Gastrocnemius medialis (tissue), 4 donors: Measurements from ENCODE around the gene RNF41. TPM values are rescaled to one million over a fixed set of nuclear protein-coding genes. Genes with fewer than 3 reads are reported as not detected.

Experiments used
- ATAC-seq, 2 donors: fragments of 150-250 bp; one replicate each; pipeline ENCODE4 v1.9.1; 2016
- DNase-seq, 2 donors: peaks; one replicate each; pipeline ENCODE4 v3.0.0-alpha.2; 2019
- H3K27ac ChIP-seq, 4 donors: fragments of 200-600 bp; sonication (generic); 1 replicate in 1 of 4; 2 replicates in 3 of 4; pipeline ENCODE4 v1.5.1; 2016 to 2018; ENCODE audit warnings: mild to moderate bottlenecking in 2 of 4, moderate library complexity in 1 of 4
- H3K27me3 ChIP-seq, 3 donors: fragments of 200-600 bp; sonication (generic) in 2 of 3; 1 replicate in 1 of 3; 2 replicates in 2 of 3; pipeline versions ENCODE4 v1.5.1 to v1.6.0; 2016 to 2019; ENCODE audit warnings: mild to moderate bottlenecking in 1 of 3, moderate library complexity in 1 of 3
- H3K36me3 ChIP-seq, 2 donors: fragments of 200-600 bp; sonication (generic) in 1 of 2; one replicate each; pipeline ENCODE4 v1.5.1; 2017 to 2018
- H3K4me1 ChIP-seq, 2 donors: fragments of 200-600 bp; sonication (generic) in 1 of 2; one replicate each; pipeline ENCODE4 v1.5.1; 2016 to 2017; ENCODE audit warnings: mild to moderate bottlenecking in 2 of 2
- H3K4me3 ChIP-seq, 4 donors: fragments of 200-600 bp; sonication (generic) in 3 of 4; 1 replicate in 1 of 4; 2 replicates in 3 of 4; pipeline ENCODE4 v1.5.1; 2016 to 2019; ENCODE audit warnings: mild to moderate bottlenecking in 2 of 4
- H3K9me3 ChIP-seq, 3 donors: fragments of 200-600 bp; sonication (generic) in 2 of 3; 1 replicate in 1 of 3; 2 replicates in 2 of 3; pipeline ENCODE4 v1.5.1; 2016 to 2019
- CTCF ChIP-seq, 5 experiments: fragments of 450-650 bp in 3 of 5; fragments of 200-600 bp in 2 of 5; sonication (generic) in 2 of 5; IDR thresholded peaks in 4 of 5; conservative IDR thresholded peaks in 1 of 5; 1 replicate in 4 of 5; 2 replicates in 1 of 5; pipeline ENCODE4 v1.5.1; 2016 to 2019; ENCODE audit warnings: antibody characterized with exemption in 5 of 5, mild to moderate bottlenecking in 3 of 5, moderate library complexity in 3 of 5
- POLR2A ChIP-seq, 2 donors: fragments of 450-650 bp; IDR thresholded peaks; one replicate each; pipeline ENCODE4 v1.6.1; 2017; ENCODE audit warnings: antibody characterized with exemption in 2 of 2, mild to moderate bottlenecking in 2 of 2, moderate library complexity in 2 of 2
- in situ Hi-C, 4 donors: fragments of 200-750 bp; cut with MboI; loops; one replicate each; pipeline versions ENCODE4 v1.15.0 to v1.8.0; 2017; ENCODE audit warnings: low sequenced_read_pairs in 4 of 4
- intact Hi-C: fragments of 100-400 bp; cut with DNase I; formaldehyde crosslinking; loops from one replicate; pipeline ENCODE4 v1.15.1; 2023; ENCODE audit warnings: low total_unique reads
- total RNA-seq, 4 donors: library from RNA; depleted of rRNA; stranded (reverse); fragments of >200 nt; gene quantifications; one replicate each; pipeline versions ENCODE4 v1.1.0 to v1.2.3, GENCODE V29; 2016

RNF41 gene
- total RNA-seq, 4 donors from 2014 or later, result 46.5 to 58.9 (median 54.8) TPM

DNA sequence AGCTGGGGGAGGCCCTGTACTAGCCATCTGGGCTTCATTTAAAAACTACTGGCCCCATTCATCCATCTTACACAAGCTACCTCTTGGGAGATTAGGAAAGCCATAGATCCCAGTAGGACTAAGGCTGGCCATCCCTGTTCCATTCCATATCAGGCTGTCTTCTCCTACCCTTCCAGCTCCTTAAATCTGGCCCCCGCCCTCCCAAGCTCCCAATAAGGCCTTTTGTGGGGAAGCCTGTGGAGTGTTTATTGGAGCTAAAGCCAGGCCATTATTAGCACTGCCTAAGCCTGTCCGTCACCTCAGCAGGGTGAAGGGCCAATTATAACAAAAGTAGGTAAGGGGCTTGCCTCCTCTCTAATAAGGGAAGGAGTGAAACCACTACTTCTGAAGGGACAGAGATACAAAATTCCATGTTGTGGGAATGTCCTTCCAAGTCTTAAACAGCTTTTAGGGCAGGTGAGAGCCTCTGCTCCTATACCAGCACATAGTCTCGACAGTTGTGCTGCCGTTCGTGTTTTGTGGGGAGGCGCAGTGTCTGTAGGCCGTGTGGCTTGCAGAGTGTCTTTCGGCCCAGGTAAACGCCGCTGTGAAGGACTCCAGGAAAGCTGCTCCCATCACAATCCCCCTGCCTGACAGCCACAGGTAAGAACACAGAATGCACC is 59.9 kb downstream of the RNF41 start:
- Histone ChIP-seq H3K27me3 (no peaks in the 10 kb centered on the region), H3K4me1 (peaks cover 28 to 42% of the 10 kb centered on the region in 2 donors), H3K9me3 (no peaks in the 10 kb centered on the region), H3K27ac (peak overlapping the region; percentile 87 to 97 (median 96)), H3K4me3 (no peak overlapping the region), H3K36me3 (peaks cover 0 to 75% of the 10 kb centered on the region in 2 donors)
- no peak for TF ChIP-seq CTCF (IDR thresholded peaks at IDR 0.05 in 4 of 5, conservative IDR thresholded peaks at IDR 0.05 in 1 of 5)
- intact Hi-C loops (no loop called here), in situ Hi-C loops (no loop called here)
- no peak for ATAC-seq
- no peak for DNase-seq

GRCh38 chr12:56160894-56161689 is 60.6 kb downstream of the RNF41 start:
- Histone ChIP-seq H3K9me3 (no peaks in the 10 kb centered on the region), H3K36me3 (peaks cover 0 to 68% of the 10 kb centered on the region in 2 donors), H3K27me3 (no peaks in the 10 kb centered on the region), H3K4me1 (peaks cover 28 to 44% of the 10 kb centered on the region in 2 donors), H3K4me3 (peak overlapping the region; percentile 68 to 93 (median 80)), H3K27ac (peak overlapping the region; percentile 87 to 97 (median 96))
- intact Hi-C loops, result no loop called here
- DNase-seq, result no peak
- ATAC-seq, result no peak
- in situ Hi-C loops, result no loop called here
- no peak for TF ChIP-seq POLR2A (IDR thresholded peaks at IDR 0.05)

DNA sequence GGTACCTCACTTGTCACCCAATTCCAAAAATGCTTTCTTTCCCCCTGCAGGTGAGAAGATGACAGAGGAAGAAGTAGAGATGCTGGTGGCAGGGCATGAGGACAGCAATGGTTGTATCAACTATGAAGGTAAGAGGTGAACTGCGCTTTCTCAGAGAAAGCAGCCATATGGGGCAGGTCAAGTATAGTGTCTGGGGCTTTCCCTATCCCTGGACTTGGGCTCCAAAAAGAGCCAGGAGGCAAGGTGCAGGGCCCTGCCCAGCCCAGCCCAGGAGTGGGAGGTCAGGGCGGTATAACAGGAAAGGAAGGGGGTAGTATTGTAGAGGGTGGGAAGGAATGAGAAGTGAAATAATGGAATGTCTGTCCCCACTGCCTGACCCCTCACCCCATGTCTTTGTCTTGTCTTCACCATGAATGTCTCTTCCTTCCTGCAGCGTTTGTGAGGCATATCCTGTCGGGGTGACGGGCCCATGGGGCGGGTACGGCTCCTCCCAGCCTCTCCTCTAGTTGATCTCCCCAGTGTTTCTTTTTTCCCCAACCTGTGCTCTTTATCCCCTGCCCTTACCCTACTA is 61.4 kb downstream of the RNF41 start:
- H3K4me1 ChIP-seq, result peaks cover 28 to 44% of the 10 kb centered on the region in 2 donors
- DNase-seq (no peak), ATAC-seq (no peak)
- H3K4me3 ChIP-seq, result peak overlapping the region; percentile 68 to 93 (median 80)
- no peak for TF ChIP-seq POLR2A (IDR thresholded peaks at IDR 0.05)
- TF ChIP-seq CTCF (IDR thresholded peaks at IDR 0.05 in 4 of 5, conservative IDR thresholded peaks at IDR 0.05 in 1 of 5), result no peak
- intact Hi-C loops, result no loop called here
- no peaks in the 10 kb centered on the region for H3K27me3 ChIP-seq
- peaks cover 0 to 60% of the 10 kb centered on the region in 2 donors for H3K36me3 ChIP-seq
- peak overlapping the region; percentile 87 to 97 (median 96) for H3K27ac ChIP-seq
- H3K9me3 ChIP-seq, result no peaks in the 10 kb centered on the region
- in situ Hi-C loops, result no loop called here

- Histone ChIP-seq H3K4me1 (peaks cover 28 to 44% of the 10 kb centered on the region in 2 donors), H3K27ac (peak overlapping the region; percentile 87 to 97 (median 96)), H3K36me3 (peaks cover 0 to 53% of the 10 kb centered on the region in 2 donors), H3K9me3 (no peaks in the 10 kb centered on the region), H3K27me3 (no peaks in the 10 kb centered on the region), H3K4me3 (peak overlapping the region; percentile 68 to 93 (median 80))
- in situ Hi-C loops, result no loop called here
- TF ChIP-seq POLR2A (IDR thresholded peaks at IDR 0.05) (no peak), CTCF (IDR thresholded peaks at IDR 0.05 in 4 of 5, conservative IDR thresholded peaks at IDR 0.05 in 1 of 5) (no peak)
- ATAC-seq, result no peak
- no peak for DNase-seq
- intact Hi-C loops, result loop anchor here (2.0 kb wide), 3 partner anchors 29 to 63 kb away; partner anchors contain the start of genes SMARCC2 and ZC3H10
These were observed 62.1 kb downstream of the RNF41 start for GRCh38 chr12:56159482-56160192.
